Measurements from ENCODE around the gene MCC.

The MCC gene

GRCh38 chr5:113523168-113523567, 34.9 kb upstream of the MCC start:
- peaks cover 51% of the 10 kb centered on the region for H3K36me3 Mint-ChIP-seq (ENCODE audit: low read depth)
- H3K9me3 Mint-ChIP-seq: no peaks in the 10 kb centered on the region
- no peak overlapping the region for H3K27ac Mint-ChIP-seq
- H3K4me3 Mint-ChIP-seq: no peak overlapping the region
- DNase-seq: no peak
- no peak for TF ChIP-seq CTCF (IDR thresholded peaks at IDR 0.05)
- H3K27me3 Mint-ChIP-seq (ENCODE audit: low read depth, poor library complexity): no peaks in the 10 kb centered on the region
- no peaks in the 10 kb centered on the region for H3K4me1 Mint-ChIP-seq

- Mint-ChIP-seq H3K4me3 (no peak overlapping the region), H3K27me3 (ENCODE audit: low read depth, poor library complexity) (no peaks in the 10 kb centered on the region), H3K36me3 (ENCODE audit: low read depth) (peaks cover 48% of the 10 kb centered on the region), H3K4me1 (peaks cover 5% of the 10 kb centered on the region), H3K27ac (no peak overlapping the region), H3K9me3 (no peaks in the 10 kb centered on the region)
- DNase-seq: no peak
- no peak for TF ChIP-seq CTCF (IDR thresholded peaks at IDR 0.05)
These were observed 32.6 kb upstream of the MCC start for GRCh38 chr5:113520899-113521298.

- Mint-ChIP-seq H3K27me3 (ENCODE audit: low read depth, poor library complexity) (no peaks in the 10 kb centered on the region), H3K36me3 (ENCODE audit: low read depth) (peaks cover 50% of the 10 kb centered on the region), H3K9me3 (no peaks in the 10 kb centered on the region), H3K27ac (no peak overlapping the region), H3K4me1 (peaks cover 9% of the 10 kb centered on the region), H3K4me3 (no peak overlapping the region)
- no peak for DNase-seq
- TF ChIP-seq CTCF (IDR thresholded peaks at IDR 0.05): no peak
These were observed 32.2 kb upstream of the MCC start for GRCh38 chr5:113520429-113520828.

- no peak for TF ChIP-seq CTCF (IDR thresholded peaks at IDR 0.05)
- Mint-ChIP-seq H3K4me1 (peaks cover 19% of the 10 kb centered on the region), H3K9me3 (no peaks in the 10 kb centered on the region), H3K27me3 (ENCODE audit: low read depth, poor library complexity) (no peaks in the 10 kb centered on the region), H3K27ac (peak overlapping the region; percentile 48), H3K36me3 (ENCODE audit: low read depth) (peaks cover 53% of the 10 kb centered on the region), H3K4me3 (no peak overlapping the region)
- no peak for DNase-seq
These were observed 31.2 kb upstream of the MCC start for GRCh38 chr5:113519412-113519811.

GRCh38 chr5:113518884-113519283, 30.6 kb upstream of the MCC start:
- H3K4me3 Mint-ChIP-seq: no peak overlapping the region
- no peak for DNase-seq
- H3K4me1 Mint-ChIP-seq: peaks cover 23% of the 10 kb centered on the region
- TF ChIP-seq CTCF (IDR thresholded peaks at IDR 0.05): no peak
- H3K36me3 Mint-ChIP-seq (ENCODE audit: low read depth): peaks cover 53% of the 10 kb centered on the region
- H3K9me3 Mint-ChIP-seq: no peaks in the 10 kb centered on the region
- H3K27me3 Mint-ChIP-seq (ENCODE audit: low read depth, poor library complexity): no peaks in the 10 kb centered on the region
- H3K27ac Mint-ChIP-seq: no peak overlapping the region

GRCh38 chr5:113514289-113514635, 26.0 kb upstream of the MCC start:
- no peak for TF ChIP-seq CTCF (IDR thresholded peaks at IDR 0.05)
- H3K36me3 Mint-ChIP-seq (ENCODE audit: low read depth): peaks cover 32% of the 10 kb centered on the region
- DNase-seq: no peak
- peaks cover 23% of the 10 kb centered on the region for H3K4me1 Mint-ChIP-seq
- no peaks in the 10 kb centered on the region for H3K9me3 Mint-ChIP-seq
- peak overlapping the region; percentile 99 for H3K27ac Mint-ChIP-seq
- H3K27me3 Mint-ChIP-seq (ENCODE audit: low read depth, poor library complexity): peaks cover 6% of the 10 kb centered on the region
- peak overlapping the region; percentile 97 for H3K4me3 Mint-ChIP-seq
